Ecto neural progenitor cell (in vitro differentiated cells): ENCODE data around the gene TRIP13.

Source experiments
- DNase-seq: peaks from one replicate; pipeline ENCODE4 v3.0.0-alpha.2; 2018; ENCODE audit warnings: low spot score

TRIP13 gene

DNA sequence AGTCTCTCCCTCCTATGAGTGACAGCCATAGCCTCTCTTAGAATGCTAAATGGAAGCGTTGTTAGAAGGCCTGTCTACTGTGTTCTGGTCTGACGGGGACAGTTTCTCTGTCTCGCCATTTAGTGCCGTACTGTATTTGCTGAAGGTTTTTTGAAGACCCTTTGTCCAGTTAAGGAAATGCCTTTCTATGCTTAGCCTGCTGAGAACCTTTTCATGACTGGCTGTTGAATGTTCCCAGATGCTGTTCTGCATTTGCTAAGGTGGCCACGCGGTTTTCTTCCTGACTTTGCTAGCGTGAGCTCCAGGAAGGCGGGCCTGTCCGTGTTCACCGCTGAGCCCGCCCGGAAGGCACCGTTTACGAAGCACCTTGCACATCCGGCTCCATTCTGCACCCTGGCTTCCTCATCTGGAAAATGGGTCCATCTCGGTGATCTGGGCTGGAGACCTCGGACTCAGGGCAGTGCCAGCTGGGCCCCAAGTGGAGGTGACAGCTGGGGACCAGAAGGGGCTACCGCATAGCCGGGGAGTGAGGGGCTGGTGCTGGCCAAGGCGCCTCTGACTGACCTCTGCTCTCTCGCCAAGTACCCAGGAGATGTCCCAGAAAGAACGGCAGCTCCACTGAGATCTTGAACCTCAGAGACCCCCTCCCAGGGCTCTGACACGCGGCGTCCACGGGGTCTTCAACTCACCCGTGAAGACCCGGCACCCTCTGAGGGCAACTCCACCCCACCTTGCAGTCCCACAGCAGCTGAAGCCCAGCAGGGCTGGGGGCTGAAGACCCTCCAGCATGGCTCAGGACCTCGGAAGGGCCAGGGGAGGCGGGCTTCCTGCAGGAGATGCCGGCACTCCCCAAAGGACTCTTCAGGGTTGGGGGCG lies 63.4 kb downstream of the TRIP13 start:
- peak; percentile 42 for DNase-seq

- DNase-seq = peak; percentile 48
Observed at GRCh38 chr5:956941-957747, 64.5 kb downstream of the TRIP13 start.

DNA sequence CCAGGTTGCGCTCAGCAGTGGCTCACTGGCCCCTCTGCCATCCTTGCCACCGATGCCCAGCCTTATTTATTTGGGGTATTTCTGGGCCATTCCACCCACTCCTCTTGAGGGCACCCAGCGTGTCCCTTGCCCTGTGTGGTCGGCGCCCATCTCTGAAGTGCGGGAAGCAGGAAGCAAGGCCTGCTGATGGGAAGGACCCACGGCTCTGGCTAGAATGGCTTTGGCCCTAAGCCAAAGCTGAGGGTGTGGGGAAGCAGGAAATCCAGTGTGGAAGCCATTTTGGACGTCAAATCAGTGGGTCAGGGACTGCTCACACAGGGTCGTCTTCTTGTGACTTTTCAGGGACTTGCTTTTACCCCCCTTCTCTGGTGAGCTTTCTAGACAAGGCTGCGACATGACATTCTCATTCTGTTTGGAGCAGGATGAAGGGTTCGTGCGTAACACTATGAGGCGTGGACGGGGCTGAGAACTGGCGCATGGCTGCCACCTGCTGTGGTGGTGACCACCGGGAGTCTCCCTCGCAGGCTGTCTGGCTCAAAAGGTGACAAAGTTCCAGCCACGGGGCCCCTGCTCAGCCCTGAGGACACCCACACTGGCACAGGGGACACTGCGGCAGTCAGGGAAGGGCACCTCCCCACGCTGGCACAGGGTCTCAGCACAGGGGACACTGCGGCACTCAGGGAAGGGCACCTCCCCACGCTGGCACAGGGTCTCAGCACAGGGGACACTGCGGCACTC lies 65.2 kb downstream of the TRIP13 start:
- no peak for DNase-seq

DNA sequence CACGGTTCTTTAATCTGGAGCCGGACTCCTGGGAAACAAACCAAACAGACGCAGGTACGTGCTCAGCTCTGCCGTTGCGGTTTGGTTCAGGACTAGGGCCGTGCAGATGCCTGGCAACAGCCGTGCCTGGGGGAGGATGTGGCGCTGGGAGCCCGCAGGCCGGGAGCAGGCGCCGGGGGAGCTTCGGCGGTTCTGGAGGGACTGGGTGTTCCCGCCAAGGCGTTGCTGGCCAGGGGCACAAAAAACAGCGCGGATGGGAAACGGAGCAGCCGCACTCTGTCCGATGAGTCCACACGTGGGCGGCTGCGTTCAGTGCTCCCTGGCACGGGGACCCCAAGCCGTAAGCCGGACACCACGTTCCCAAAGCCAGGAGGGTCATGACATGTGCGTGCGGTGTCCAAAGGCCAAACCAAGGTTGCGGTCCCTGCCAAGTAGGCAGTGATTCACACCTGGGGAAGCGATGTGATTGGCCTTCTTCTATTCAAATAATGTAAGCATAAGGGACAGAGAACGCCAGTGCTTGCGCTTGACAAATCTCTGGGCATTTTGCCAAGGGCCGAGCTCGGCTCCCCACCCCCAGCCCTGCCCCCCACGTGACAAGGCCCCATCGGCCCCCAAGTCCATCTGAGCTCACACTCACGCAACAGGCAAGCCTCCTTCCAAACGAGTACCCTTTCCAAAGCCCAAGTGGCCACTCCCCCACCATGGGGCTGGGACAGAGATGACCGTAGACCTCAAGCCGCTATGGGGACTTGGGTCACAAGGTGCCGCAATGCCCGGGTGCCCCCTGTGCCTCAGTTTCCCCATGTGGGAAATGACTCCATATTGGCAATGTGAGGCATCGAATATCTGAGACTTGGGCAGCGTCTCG lies 66.3 kb downstream of the TRIP13 start:
- DNase-seq = peak; percentile 38

DNA sequence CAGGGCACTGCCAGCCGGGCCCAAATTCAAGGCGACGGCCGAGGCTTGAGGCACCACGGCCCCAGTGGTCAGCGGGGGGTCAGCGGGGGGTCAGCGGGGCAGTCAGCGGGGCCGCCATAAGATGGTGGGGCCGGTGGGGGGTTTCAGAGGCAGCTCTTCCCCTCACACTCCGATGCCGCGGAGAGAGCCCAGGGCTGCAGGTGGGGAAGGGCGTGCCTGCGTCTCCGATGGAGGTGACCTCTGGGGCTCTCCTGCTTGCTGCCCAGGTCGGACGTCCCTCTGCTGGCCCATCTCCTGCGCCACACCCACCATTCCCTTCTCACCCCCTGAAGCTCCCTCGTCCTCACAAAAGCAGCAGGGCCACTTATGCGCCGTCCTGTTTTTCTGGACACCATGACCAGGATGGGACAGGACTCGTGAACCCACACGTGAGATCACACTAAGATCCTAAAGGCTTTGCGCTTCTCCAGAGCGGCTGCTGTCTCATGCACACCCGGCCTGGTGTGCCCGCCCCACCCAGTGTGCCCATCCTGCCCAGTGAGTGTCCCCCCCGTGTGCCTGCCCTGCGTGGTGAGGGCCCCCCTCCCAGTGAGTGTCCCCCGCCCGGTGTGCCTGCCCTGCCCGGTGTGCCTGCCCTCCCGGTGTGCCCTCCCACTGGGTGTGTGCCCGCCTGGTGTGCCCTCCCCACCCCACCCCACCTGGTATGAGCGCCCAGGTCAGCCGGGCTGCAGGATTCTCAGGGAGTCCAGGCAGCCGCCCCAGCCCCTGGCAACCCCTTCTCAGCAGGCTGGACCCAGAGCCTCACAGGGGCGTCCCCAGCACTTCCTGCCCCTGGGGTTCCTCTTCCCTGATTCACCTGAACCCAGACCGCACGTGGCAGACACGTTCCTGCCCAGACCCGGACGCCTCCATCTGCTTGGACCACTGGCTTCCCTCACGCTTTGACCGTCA lies 67.2 kb downstream of the TRIP13 start:
- no peak for DNase-seq

GRCh38 chr5:960551-960950 lies 67.9 kb downstream of the TRIP13 start:
- DNase-seq = no peak

DNA sequence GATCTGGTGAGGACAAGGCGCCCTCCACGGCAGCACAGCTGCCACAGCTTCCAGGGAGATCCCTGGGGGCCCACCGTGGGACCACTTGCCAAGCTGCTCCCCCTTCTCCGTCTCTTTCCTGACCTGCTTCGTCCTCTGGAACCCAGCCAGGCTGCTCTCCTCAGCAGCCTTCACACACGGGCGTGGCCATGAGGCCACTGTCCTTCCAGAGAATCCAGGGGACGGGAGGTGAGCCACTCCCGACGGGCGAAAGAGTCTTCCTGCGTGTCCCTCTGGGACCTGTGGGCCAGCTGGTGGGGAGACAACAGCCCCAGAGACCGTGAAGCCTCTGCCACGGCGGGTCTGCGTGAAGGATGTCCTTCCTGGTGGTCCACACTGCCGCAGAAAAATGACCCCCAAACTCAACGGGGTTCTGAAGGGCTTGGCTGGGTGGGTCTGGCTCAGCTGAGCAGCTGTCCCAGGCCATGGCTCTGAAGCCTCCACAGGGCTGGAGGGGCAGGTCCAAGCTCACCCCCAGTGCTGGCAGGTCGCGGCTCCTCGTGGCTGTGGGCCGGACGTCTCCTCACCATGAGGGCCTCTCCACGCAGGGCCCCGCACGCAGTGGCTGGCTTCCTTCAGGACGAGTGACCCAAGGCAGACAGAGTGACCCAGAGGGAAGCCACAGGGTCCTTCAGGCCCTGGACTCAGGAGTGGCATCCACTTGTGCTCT lies 68.5 kb downstream of the TRIP13 start:
- no peak for DNase-seq

DNA sequence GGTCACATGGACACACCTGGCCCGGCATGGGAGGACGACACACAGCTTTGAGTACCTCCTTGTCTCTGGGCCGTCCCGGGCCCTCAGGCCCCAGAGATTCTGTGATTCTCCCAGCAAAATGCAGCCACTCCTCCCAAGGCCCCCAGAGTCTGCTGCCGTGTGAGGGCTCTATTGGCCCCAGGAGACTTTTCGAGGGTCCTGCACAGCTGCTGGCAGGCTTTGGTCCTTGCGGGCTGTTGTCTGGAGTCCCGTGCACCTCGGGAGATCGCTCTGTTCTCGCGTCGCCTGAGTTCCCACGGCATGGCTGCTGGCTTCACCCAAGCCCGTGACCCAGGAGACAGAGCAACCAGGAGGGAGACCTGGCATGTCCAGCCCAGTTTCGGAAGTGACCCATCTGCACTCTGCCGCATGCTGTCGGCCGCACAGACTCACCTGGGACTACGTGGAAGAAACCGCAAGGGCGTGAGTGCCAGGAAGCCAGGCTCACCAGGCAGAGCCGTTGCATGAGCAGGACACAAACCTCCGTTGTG lies 69.1 kb downstream of the TRIP13 start:
- DNase-seq = no peak

- DNase-seq = no peak
Observed at GRCh38 chr5:962386-962785, 69.7 kb downstream of the TRIP13 start.

DNA sequence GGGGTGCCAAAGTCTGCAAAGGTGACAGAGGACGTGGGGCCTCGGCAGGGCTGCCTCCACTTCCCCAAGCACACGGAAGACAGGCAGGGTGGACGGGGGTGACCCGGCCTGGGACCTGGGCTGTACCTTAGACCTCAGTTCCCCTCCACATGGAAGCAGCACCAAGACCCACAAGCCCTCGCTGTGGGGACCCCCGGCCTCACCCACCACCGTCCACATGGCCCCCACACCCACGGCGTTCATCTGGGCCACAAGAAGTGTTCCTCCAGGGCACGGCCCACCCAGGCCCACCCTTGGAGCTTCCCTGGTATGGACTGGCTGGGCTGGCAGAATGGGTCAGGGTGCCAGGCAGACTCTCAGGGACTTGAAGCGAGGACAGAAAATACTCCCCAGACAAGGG lies 70.1 kb downstream of the TRIP13 start:
- DNase-seq = no peak

GRCh38 chr5:963310-963672 lies 70.6 kb downstream of the TRIP13 start:
- no peak for DNase-seq

GRCh38 chr5:963673-964531 lies 71.2 kb downstream of the TRIP13 start:
- DNase-seq = no peak

GRCh38 chr5:964821-965220 lies 72.1 kb downstream of the TRIP13 start:
- DNase-seq = no peak

GRCh38 chr5:965604-966344 lies 73.1 kb downstream of the TRIP13 start:
- no peak for DNase-seq

GRCh38 chr5:966345-966710 lies 73.6 kb downstream of the TRIP13 start:
- no peak for DNase-seq

DNA sequence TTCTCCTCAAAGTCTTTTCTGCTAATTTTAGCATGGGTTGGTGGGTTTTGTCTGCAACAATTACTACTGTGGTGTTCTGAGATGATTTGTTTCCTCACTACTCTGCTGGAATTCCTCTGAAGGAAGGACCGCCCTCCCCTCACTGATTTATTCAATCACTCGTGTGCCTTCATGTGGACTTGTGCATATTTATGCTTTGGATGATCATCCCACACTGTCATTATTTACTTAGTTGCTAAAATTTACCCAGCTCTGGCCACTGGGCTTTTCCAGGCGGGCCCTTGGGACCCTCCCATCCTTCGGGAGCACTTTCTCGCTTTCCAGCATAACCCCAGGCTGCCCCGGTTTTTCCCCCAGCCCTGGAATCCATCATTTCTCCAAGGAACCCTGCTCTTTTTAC lies 74.3 kb downstream of the TRIP13 start:
- no peak for DNase-seq
